HepG2 (cell line): Measurements from ENCODE around the gene DPM2. TPM values are rescaled to one million over a fixed set of nuclear protein-coding genes. Genes with fewer than 3 reads are reported as not detected.

Source experiments
- ATAC-seq: fragments of 200-7000 bp; cut with Tn5 transposase; 3 replicates; pipeline ENCODE4 v1.9.1; 2020; ENCODE audit warnings: mild to moderate bottlenecking, moderate library complexity
- BruUV-seq: library from RNA; stranded (reverse); fragments of 400-500 nt; replicated peaks from 2 replicates; lab custom pipeline; 2021; lab: Mats Ljungman, UMichigan
- CTCF ChIA-PET: fragments of 300-600 bp; formaldehyde crosslinking; extraction: SDS; loops from one replicate; lab custom pipeline; 2021; ENCODE audit warnings: low total read pairs, inconsistent platforms, low intra/inter-chr PET ratio; lab: Yijun Ruan, JAX
- POLR2A ChIA-PET: fragments of 350-600 bp; sonication (Branson Sonifier 250); formaldehyde crosslinking; loops from one replicate; lab custom pipeline; 2020; ENCODE audit warnings: antibody characterized with exemption, inconsistent platforms; lab: Yijun Ruan, JAX
- DNase-seq: peaks from one replicate; pipeline ENCODE4 v3.0.0-alpha.2; 2015; ENCODE audit warnings: low spot score
- FAIRE-seq: peaks from 3 replicates; lab custom pipeline; 2011; peaks lifted over from hg19 to GRCh38; lab: Jason Lieb, UNC
- H2AFZ ChIP-seq: one replicate; pipeline ENCODE4 v1.6.1; 2011; ENCODE audit warnings: low read length, inconsistent platforms
- H3K27ac ChIP-seq: fragments of 300-600 bp; 3 replicates; pipeline ENCODE4 v1.8.0; 2011; ENCODE audit warnings: mixed run types, mild to moderate bottlenecking, mixed read lengths, low read length, inconsistent platforms; ENCODE audit not compliant: insufficient read depth; ENCODE audit errors: extremely low read length
- H3K27me3 ChIP-seq, 2 experiments: fragments of 200-600 bp in 1 of 2; 2 replicates in 1 of 2; 3 replicates in 1 of 2; pipeline versions ENCODE4 v1.6.0 to v1.8.0; 2011; ENCODE audit warnings: low read length in 2 of 2, mild to moderate bottlenecking in 2 of 2, moderate library complexity in 2 of 2, inconsistent platforms in 1 of 2; ENCODE audit not compliant: insufficient read depth in 2 of 2, control insufficient read depth in 1 of 2
- H3K36me3 ChIP-seq, 2 experiments: fragments of 200-600 bp in 1 of 2; replicated peaks in 1 of 2; 2 replicates in 1 of 2; 3 replicates in 1 of 2; pipeline versions ENCODE4 v1.5.1 to v1.8.0; 2011; ENCODE audit warnings: low read length in 2 of 2, inconsistent platforms in 1 of 2; ENCODE audit not compliant: insufficient read depth in 2 of 2, control insufficient read depth in 1 of 2
- H3K4me1 ChIP-seq: 2 replicates; pipeline ENCODE4 v1.5.1; 2012; ENCODE audit warnings: low read length, inconsistent platforms; ENCODE audit not compliant: insufficient read depth
- H3K4me2 ChIP-seq: 2 replicates; pipeline ENCODE4 v1.6.0; 2011; ENCODE audit warnings: low read depth, low read length, inconsistent platforms
- H3K4me3 ChIP-seq, 3 experiments: fragments of 200-600 bp in 1 of 3; sonication (generic), shearing (Covaris generic) in 1 of 3; replicated peaks in 1 of 3; 2 replicates each; pipeline ENCODE4 v1.5.1; 2011 to 2016; ENCODE audit warnings: low read length in 3 of 3, inconsistent platforms in 2 of 3, low read depth in 2 of 3, mild to moderate bottlenecking in 2 of 3, control low read depth in 1 of 3, mixed read lengths in 1 of 3; ENCODE audit not compliant: insufficient read depth in 1 of 3
- H3K79me2 ChIP-seq: one replicate; pipeline ENCODE4 v1.6.1; 2011; ENCODE audit warnings: low read length, inconsistent platforms; ENCODE audit not compliant: insufficient read depth
- H3K9ac ChIP-seq: 2 replicates; pipeline ENCODE4 v1.6.0; 2011; ENCODE audit warnings: mild to moderate bottlenecking, low read depth, low read length, inconsistent platforms; ENCODE audit not compliant: insufficient read depth
- H3K9me3 ChIP-seq: 2 replicates; pipeline ENCODE4 v1.5.1; 2012; ENCODE audit warnings: mild to moderate bottlenecking, low read length
- H4K20me1 ChIP-seq: 2 replicates; pipeline ENCODE4 v1.6.0; 2011; ENCODE audit warnings: inconsistent platforms, mild to moderate bottlenecking, low read length, moderate library complexity; ENCODE audit not compliant: insufficient read depth
- NKX3-1 ChIP-seq: sonication (generic); formaldehyde crosslinking; IDR thresholded peaks from 2 replicates; pipeline ENCODE4 v1.5.0; 2020; ENCODE audit warnings: missing genetic modification reagents
- ZNF83 ChIP-seq: sonication (generic); formaldehyde crosslinking; IDR thresholded peaks from 2 replicates; pipeline ENCODE4 v1.4.0; 2020; ENCODE audit warnings: missing genetic modification reagents, mild to moderate bottlenecking, borderline replicate concordance
- WGBS: methylation state at CpG from one replicate; pipeline ENCODE4 v1.1.6; 2017; ENCODE audit warnings: low lambda C conversion rate; 5-methylcytosine and 5-hydroxymethylcytosine counted together
- in situ Hi-C: cut with HindIII; loops from 2 replicates; pipeline ENCODE4 v1.10.0; 2017; ENCODE audit warnings: low pct_unique_long_range_greater_than_20kb; ENCODE audit not compliant: extremely low pct_ligation_motif_present
- intact Hi-C: fragments of 100-400 bp; cut with micrococcal nuclease; formaldehyde crosslinking; loops from one replicate; pipeline ENCODE4 v1.10.0; 2022; ENCODE audit not compliant: unreplicated experiment
- polyA plus RNA-seq, 8 experiments: library from polyadenylated mRNA; depleted of rRNA in 3 of 8; stranded (reverse) in 7 of 8; unstranded in 1 of 8; fragments of >200 nt; fragmentation: Illumina TruSeq in 4 of 8; extraction: Trizol in 4 of 8; gene quantifications; 2 replicates each; pipeline versions ENCODE4 v1.2.1 to v1.2.3, GENCODE V29; 2011 to 2016; ENCODE audit warnings: low read depth in 4 of 8, missing spikeins in 1 of 8, mixed read lengths in 1 of 8; ENCODE audit not compliant: insufficient read depth in 1 of 8
- total RNA-seq, 5 experiments: library from RNA; depleted of rRNA; stranded (reverse); fragments of >200 nt; fragmentation: Illumina TruSeq; extraction: Trizol; gene quantifications; 2 replicates each; pipeline ENCODE4 v1.2.3, GENCODE V29; 2016; ENCODE audit warnings: low read depth in 1 of 5
- TF ChIP-seq, protein P1 (sequence below): sonication (generic); formaldehyde crosslinking; IDR thresholded peaks from 2 replicates; pipeline ENCODE4 v1.5.1; 2020; ENCODE audit warnings: mild to moderate bottlenecking, missing genetic modification reagents, moderate library complexity

The DPM2 gene
- total and polyA plus RNA-seq, 2 of the 13 experiments (the other 11 are each of a cell fraction or from before 2014, with no cell fraction given) = 24.8 to 35.3 TPM

DNA sequence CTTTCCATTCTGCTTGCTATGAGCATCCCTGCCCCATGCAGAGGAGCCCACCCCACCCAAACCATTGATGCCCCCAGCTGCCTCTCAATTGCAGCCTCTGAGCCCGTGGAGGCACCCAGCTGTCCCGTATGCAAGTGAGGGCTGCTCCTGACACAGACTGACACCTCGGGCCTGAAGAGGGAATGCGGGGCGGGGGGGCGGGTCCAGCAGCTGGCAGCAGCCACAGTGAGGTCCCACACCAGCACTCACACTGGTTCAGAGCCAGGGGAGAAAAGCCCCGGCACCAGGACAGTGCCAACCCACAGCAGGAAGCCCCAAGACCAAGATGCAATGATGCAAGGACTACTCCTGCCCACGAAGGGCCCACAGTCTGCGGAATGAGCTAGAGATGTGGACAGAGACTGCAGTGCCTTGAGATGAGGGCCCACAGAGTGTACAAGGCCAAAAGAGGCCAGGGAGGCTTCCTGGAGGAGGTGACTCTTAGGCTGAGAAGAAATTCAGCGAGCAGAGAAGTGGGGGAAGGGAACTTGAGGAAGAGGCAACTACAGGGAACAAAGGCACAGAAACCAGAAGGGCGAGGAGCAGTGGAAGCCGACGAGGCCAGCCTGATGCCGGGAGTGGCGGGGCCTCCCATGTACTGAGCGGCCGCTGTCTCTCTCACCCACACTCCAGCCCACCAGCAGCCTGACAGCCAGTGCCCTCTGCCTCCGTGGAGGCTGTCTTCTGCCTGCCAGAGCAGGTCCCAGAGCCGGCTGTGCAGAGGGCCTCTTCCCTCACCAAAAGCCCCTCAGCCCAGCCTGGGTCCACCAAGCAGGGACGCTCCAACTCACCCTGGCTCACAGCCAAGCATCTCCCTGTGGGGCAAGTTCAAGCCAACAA lies 33.9 kb upstream of the DPM2 start:
- ChIA-PET CTCF (no interaction called here), POLR2A (no interaction called here)
- Histone ChIP-seq H3K27me3 (no peaks in the 10 kb centered on the region), H3K36me3 (peaks cover 0 to 4% of the 10 kb centered on the region in 2 experiments; a peak in 2 of 5 replicates), H2AFZ (no peak overlapping the region), H3K27ac (no peak overlapping the region), H3K9me3 (no peaks in the 10 kb centered on the region), H3K79me2 (peaks cover 95% of the 10 kb centered on the region), H3K4me3 (no peak overlapping the region), H3K4me2 (no peak overlapping the region), H4K20me1 (peaks cover 14% of the 10 kb centered on the region; the same call in 1 of the 2 replicates), H3K4me1 (peaks cover 68% of the 10 kb centered on the region), H3K9ac (no peak overlapping the region)
- FAIRE-seq (no peak), DNase-seq (no peak), ATAC-seq (no peak)
- WGBS = 85% methylated on average over 11 of the region's 20 CpGs
- intact Hi-C loops = no loop called here
- no peak for TF ChIP-seq ZNF83
- TF ChIP-seq, protein P1, sequence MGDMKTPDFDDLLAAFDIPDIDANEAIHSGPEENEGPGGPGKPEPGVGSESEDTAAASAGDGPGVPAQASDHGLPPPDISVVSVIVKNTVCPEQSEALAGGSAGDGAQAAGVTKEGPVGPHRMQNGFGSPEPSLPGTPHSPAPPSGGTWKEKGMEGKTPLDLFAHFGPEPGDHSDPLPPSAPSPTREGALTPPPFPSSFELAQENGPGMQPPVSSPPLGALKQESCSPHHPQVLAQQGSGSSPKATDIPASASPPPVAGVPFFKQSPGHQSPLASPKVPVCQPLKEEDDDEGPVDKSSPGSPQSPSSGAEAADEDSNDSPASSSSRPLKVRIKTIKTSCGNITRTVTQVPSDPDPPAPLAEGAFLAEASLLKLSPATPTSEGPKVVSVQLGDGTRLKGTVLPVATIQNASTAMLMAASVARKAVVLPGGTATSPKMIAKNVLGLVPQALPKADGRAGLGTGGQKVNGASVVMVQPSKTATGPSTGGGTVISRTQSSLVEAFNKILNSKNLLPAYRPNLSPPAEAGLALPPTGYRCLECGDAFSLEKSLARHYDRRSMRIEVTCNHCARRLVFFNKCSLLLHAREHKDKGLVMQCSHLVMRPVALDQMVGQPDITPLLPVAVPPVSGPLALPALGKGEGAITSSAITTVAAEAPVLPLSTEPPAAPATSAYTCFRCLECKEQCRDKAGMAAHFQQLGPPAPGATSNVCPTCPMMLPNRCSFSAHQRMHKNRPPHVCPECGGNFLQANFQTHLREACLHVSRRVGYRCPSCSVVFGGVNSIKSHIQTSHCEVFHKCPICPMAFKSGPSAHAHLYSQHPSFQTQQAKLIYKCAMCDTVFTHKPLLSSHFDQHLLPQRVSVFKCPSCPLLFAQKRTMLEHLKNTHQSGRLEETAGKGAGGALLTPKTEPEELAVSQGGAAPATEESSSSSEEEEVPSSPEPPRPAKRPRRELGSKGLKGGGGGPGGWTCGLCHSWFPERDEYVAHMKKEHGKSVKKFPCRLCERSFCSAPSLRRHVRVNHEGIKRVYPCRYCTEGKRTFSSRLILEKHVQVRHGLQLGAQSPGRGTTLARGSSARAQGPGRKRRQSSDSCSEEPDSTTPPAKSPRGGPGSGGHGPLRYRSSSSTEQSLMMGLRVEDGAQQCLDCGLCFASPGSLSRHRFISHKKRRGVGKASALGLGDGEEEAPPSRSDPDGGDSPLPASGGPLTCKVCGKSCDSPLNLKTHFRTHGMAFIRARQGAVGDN (CRISPR knock-in tag) = peak; percentile 10; the same call in 1 of the 2 replicates
- TF ChIP-seq NKX3-1 (CRISPR knock-in tag) = no peak
- no TSS peak for BruUV-seq
- in situ Hi-C loops = no loop called here
